Fibroblast of the aortic adventitia (primary cell): ENCODE data around the gene PKMYT1. TPM values are rescaled to one million over a fixed set of nuclear protein-coding genes. Genes with fewer than 3 reads are reported as not detected.
A peak's percentile ranks its signal among the peaks of the same experiment; 100 is the strongest.

ENCODE experiments used
- DNase-seq: peaks from one replicate; pipeline ENCODE4 v3.0.0-alpha.2; 2010; ENCODE audit warnings: low read depth
- H3K4me3 ChIP-seq: 2 replicates; pipeline ENCODE4 v1.5.1; 2011; ENCODE audit warnings: low read depth, mild to moderate bottlenecking, control low read depth, low read length, moderate library complexity
- CTCF ChIP-seq: IDR thresholded peaks from 2 replicates; pipeline ENCODE4 v1.5.1; 2011; ENCODE audit warnings: mild to moderate bottlenecking, low read length, control low read depth, inconsistent platforms; ENCODE audit not compliant: insufficient read depth
- total RNA-seq: library from RNA; depleted of rRNA; stranded (reverse); fragments of >200 nt; gene quantifications from 2 replicates; pipeline ENCODE4 v1.2.3, GENCODE V29; 2012; ENCODE audit warnings: low replicate concordance

The PKMYT1 gene
- total RNA-seq, 1 donor, result 24.5 TPM

- no peak for DNase-seq
- TF ChIP-seq CTCF, result no peak
- H3K4me3 ChIP-seq, result peak overlapping the region; percentile 69
Measured at GRCh38 chr16:2970563-2970962, 9.7 kb downstream of the PKMYT1 start.

DNA sequence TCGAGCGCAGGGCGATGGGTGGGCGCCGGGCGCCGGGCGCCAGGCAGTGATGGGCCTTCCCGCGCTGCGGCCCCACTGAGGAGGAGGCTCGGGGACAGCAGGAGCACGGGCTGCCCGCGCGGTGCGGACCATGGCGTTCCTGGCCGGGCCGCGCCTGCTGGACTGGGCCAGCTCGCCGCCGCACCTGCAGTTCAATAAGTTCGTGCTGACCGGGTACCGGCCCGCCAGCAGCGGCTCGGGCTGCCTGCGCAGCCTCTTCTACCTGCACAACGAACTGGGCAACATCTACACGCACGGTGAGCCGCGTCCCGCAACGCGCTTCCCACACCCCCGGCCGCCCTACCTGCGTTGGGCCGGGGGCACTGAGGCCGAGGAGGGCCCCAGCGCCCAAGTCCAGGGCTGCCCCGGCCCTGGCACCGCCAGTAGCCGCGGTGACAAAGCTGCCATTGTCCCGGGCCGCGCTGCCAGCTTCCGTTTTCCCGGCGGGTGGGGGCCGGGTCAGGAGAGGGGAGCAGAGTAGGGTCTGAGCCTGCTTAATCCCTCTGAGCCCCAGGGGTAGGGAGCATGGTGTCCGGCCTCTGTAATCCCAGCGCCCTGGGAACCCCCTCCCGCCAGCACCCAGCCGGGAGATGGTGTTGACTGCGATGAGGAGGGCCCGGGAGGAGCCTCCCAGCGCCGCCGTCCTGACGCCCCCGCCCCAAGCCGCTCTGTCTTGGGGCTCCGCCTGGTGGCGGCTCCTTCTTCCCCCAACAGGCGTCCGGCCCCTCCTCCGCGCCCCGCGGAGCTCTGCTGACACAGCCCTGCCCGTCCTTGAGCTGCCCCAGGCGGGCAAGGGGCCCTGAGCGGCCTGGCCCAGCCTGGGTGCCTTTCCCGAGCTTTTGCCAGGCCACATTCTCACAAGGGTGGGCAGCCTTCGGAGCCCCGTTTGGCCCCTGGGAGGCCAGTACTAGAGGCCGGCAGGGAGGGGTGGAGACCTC is 10.4 kb downstream of the PKMYT1 start:
- DNase-seq, result peak; percentile 16
- H3K4me3 ChIP-seq, result peak overlapping the region; percentile 69
- peak; percentile 37 for TF ChIP-seq CTCF

DNA sequence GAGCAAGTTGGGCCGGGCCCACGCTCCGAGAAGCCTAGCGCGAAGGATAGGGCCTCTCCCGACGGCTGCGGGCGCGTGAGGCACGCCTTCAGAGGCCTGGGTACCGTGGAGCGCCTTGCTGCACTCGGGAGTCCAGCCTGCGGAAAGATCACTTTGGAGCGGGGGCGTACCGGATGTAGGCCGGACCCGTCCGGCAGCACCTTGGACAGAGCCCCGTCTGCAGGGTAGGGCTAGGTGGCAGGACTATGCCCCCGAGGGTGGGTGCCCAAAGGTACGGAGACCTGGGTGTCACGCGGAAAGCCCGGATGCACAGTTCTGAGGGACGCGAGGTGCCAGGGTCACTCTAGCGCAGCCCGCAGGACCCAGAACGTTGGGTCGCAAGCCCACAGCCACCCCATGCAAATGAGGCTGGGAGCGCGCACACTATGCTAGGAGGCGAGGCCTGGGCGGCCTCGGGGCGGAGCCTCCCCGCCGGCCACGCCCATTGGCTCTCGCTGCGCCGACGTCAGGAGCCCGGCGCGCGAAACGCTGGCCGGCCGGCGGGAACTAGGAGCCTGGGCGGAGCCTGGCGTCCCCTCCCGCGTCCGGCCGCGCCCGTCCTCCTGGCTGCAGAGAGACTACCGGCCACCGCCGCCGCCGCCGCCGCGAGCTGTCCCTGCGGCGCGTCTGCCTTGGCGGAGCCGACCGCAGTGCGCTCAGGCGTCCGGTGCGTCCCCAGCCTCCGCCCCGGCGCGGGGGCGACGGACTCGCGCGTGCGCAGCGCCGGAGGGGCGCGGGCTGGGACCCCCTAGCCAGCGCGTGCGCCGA is 11.3 kb downstream of the PKMYT1 start, which contains the start of gene PAQR4:
Gene PAQR4, plus strand, starts transcription at position 611 of the 807 bp plus-strand sequence. CDS start 327 bp downstream, outside the sequence.
- peak within 1 kb of the TSS; percentile 69 for H3K4me3 ChIP-seq
- peak; percentile 75 for DNase-seq
- no peak for TF ChIP-seq CTCF

GRCh38 chr16:2968368-2968737 is 11.9 kb downstream of the PKMYT1 start:
- no peak overlapping the region for H3K4me3 ChIP-seq
- no peak for TF ChIP-seq CTCF
- no peak for DNase-seq

DNA sequence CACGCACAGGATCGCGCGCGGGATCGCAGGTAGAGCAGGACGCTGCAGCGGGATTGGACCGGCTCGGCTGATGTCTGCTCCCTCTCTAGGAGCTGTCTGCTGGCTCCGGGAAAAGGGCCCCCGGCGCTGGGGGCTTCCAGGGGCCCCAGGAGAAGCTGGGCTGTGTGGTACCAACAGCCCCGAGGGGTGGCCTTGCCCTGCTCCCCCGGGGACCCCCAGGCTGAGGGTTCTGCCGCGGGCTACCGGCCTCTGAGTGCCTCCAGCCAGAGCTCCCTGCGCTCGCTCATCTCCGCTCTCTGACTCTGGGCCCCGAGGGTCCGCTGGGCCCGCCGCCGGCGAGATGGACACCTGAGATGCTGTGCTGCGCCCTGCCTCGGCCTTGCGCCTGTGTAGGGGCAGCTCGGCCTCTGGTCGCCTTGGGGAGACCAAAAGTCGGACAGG is 12.5 kb downstream of the PKMYT1 start:
- H3K4me3 ChIP-seq, result no peak overlapping the region
- no peak for DNase-seq
- TF ChIP-seq CTCF, result no peak

DNA sequence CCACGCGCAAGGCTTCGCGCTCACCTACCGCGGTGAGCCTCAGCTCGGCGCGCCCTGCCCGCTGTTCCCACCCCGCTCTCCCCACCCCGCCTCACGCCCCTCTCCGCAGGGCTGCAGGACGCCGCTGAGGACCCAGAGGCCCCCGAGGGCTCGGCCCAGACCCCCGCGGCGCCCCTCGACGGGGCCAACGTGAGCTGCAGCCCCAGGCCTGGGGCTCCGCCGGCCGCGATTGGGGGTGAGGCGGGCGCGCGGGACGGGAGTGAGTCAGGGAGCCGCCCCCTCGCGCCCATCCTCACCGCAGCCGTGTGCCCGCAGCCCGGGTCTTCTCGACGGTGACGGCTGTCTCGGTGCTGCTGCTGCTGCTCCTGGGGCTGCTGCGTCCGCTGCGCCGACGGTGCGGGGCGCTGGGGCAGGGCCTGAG is 13.0 kb downstream of the PKMYT1 start:
- H3K4me3 ChIP-seq, result no peak overlapping the region

More for the DNA sequence above, 13.0 kb downstream of the PKMYT1 start:
- no peak for TF ChIP-seq CTCF
- no peak for DNase-seq
